WTC11 (cell line): ENCODE measurements around the gene HS2ST1.
"Not testable (repeated sequence)": the region's sequence is repeated elsewhere in the genome, so short reads cannot be mapped to it uniquely, and the experiment has no call there.

Source experiments
- ATF3 ChIP-seq: sonication (generic); formaldehyde crosslinking; conservative IDR thresholded peaks from 2 replicates; pipeline ENCODE4 v1.8.1; 2022; ENCODE audit warnings: mild to moderate bottlenecking, missing genetic modification reagents
- IRF2 ChIP-seq: sonication (generic); formaldehyde crosslinking; IDR thresholded peaks from 2 replicates; pipeline ENCODE4 v1.8.0; 2022; ENCODE audit warnings: low read depth, missing genetic modification reagents, borderline replicate concordance

DNA sequence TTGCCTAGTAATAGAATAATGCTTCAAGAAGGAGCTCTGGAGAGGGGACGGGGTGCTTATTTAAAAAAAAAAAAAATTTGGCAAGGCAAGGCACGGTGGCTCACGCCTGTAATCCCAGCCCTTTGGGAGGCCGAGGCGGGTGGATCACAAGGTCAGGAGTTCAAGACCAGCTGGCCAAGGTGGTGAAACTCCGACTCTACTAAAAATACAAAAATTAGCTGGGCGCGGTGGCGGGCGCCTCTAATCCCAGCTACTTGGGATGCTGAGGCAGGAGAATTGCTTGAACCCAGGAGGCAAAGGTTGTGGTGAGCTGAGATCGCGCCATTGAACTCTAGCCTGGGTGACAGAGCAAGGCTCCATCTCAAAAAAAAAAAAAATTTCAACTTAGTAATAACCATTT lies 69.2 kb downstream of the HS2ST1 start:
- not testable (repeated sequence) for TF ChIP-seq ATF3 (CRISPR knock-in tag); IRF2
